Stimulated activated effector memory CD8-positive, alpha-beta T cell treated with anti-CD3 and anti-CD28 coated beads, Interleukin-12 subunit alpha, Interleukin-12 subunit beta, amount 100 ng/mL, for 72 hours (primary cell): ENCODE data around the gene SECTM1.
A peak's percentile ranks its signal among the peaks of the same experiment; 100 is the strongest.

Experiments
- ATAC-seq: fragments of 150-1000 bp; cut with Tn5 transposase; 2 replicates; pipeline ENCODE4 v1.10.0; 2021
- DNase-seq, 2 donors: peaks; one replicate each; pipeline ENCODE4 v3.0.0; 2021 to 2022; ENCODE audit warnings: low spot score in 2 of 2
- H3K27ac Mint-ChIP-seq: one replicate; pipeline ENCODE4 v1.8.0; 2022; ENCODE audit warnings: mild to moderate bottlenecking, mixed read lengths
- H3K36me3 Mint-ChIP-seq: one replicate; pipeline ENCODE4 v1.8.0; 2022; ENCODE audit warnings: mild to moderate bottlenecking, mixed read lengths
- H3K4me1 Mint-ChIP-seq: one replicate; pipeline ENCODE4 v1.8.0; 2022; ENCODE audit warnings: mixed read lengths
- H3K4me3 Mint-ChIP-seq: one replicate; pipeline ENCODE4 v1.8.0; 2022; ENCODE audit warnings: mild to moderate bottlenecking, mixed read lengths
- H3K9me3 Mint-ChIP-seq: one replicate; pipeline ENCODE4 v1.8.0; 2022; ENCODE audit warnings: mixed read lengths

The SECTM1 gene

DNA sequence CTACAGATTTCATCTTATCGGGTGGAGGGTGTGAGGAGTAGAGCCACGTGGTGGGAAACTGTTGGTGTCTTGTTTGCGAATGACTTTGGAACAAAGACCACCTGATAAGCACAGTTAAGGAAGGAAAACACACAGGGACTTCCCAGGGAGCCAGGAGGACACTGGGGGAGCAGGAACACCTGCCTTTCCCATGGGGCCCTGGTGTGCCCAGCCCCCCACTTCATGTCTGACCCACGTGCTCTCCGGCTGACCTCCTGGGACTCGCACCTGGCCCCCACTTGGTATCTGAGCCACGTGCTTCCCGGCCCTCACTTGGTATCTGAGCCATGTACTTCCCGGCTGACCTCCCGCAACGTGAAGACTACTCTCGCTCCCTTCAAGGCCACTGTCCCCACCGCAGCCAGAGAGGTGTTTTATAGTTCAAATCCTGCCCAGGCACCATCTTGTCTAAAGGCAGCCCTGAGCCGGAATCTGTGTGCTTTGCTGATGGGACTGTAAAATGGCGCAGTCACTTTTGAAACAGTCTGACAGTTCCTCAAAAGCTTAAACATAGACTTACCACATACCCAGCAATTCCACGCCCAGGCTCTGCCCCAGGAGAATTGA is 54.7 kb downstream of the SECTM1 start:
- peaks cover 13% of the 10 kb centered on the region for H3K36me3 Mint-ChIP-seq
- H3K27ac Mint-ChIP-seq, result no peak overlapping the region
- no peak overlapping the region for H3K4me3 Mint-ChIP-seq
- DNase-seq (no peak), ATAC-seq (no peak)
- peaks cover 40% of the 10 kb centered on the region for H3K4me1 Mint-ChIP-seq
- H3K9me3 Mint-ChIP-seq, result no peaks in the 10 kb centered on the region

DNA sequence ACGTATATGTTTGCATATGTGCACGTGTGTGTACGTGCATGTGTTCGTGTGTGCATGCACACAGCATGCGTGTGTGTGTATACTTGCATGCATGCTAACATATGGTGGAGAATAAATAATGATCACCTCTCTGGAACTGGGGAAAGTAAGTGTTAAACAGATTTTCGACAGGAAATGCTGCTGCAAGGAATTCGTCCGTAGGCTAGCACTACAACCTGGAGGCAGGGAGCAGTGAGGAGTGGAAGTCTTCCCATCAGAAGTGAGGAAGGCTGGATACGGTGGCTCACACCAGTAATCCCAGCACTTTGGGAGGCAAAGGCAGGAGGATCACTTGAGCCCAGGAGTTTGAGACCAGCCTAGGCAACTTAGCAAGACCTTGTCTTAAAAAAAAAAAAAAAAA is 55.3 kb downstream of the SECTM1 start:
- no peaks in the 10 kb centered on the region for H3K9me3 Mint-ChIP-seq

DNA sequence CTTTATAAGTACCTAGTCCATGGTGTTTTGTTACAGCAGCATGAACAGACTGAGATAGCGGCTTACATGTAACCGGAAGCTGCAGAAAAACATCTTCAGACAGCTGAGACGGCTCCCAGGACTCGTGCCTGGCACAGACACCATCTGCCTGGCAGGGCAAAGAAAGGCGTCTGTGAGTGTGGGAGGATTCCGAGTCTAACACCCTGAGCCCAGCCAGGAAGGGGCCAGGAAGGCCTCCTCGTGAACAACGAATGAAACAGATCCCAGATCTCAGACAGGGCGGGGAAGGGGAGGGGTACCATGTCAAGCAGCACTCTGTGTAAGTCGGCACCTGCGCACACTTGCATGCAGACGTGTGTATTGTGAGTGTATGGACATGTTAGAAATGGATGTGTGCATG is 55.7 kb downstream of the SECTM1 start:
- Mint-ChIP-seq H3K36me3 (peaks cover 14% of the 10 kb centered on the region), H3K9me3 (no peaks in the 10 kb centered on the region), H3K27ac (no peak overlapping the region), H3K4me3 (no peak overlapping the region), H3K4me1 (peaks cover 29% of the 10 kb centered on the region)
- no peak for DNase-seq
- no peak for ATAC-seq

More for the DNA sequence above, 55.3 kb downstream of the SECTM1 start:
- Mint-ChIP-seq H3K4me1 (peaks cover 34% of the 10 kb centered on the region), H3K36me3 (peaks cover 14% of the 10 kb centered on the region), H3K27ac (no peak overlapping the region), H3K4me3 (no peak overlapping the region)
- DNase-seq, result no peak
- ATAC-seq, result no peak

DNA sequence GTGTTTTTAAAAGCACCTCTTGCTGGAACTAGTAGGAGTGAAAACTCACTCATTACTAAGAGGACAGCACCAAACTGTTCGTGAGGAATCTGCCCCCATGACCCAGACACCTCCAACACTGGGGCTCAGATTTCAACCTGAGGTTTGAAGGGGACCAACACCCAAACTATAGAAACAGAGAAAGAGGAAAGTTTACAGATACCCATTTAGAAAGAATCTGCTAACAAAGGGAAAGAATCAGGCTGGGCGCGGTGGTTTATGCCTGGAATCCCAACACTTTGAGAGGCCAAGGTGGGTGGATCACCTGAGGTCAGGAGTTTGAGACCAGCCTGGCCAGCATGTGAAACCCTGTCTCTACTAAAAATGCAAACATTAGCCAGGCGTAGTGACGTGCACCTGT is 56.6 kb downstream of the SECTM1 start:
- H3K36me3 Mint-ChIP-seq, result peaks cover 20% of the 10 kb centered on the region
- ATAC-seq (no peak), DNase-seq (no peak)
- H3K4me1 Mint-ChIP-seq, result peaks cover 30% of the 10 kb centered on the region
- H3K9me3 Mint-ChIP-seq, result no peaks in the 10 kb centered on the region
- no peak overlapping the region for H3K27ac Mint-ChIP-seq
- no peak overlapping the region for H3K4me3 Mint-ChIP-seq

DNA sequence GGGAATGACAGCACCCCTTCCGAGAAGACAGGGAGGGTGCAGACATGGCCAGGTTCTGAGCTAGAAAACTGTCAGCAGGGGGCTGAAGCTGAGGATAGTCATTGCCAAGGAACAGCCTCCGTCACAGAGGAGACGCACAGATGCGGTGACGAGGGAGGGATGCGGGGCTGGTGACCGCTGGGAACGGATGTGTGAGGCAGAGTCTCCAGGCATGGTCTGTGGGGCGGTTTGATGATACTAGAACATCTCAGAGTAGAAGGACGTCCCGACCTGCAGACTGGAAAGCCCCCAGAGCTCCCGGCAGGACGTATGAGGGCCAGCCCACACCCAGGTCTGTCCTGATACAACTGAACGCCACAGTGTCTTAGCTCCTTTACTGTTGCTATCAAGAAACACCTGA is 58.2 kb downstream of the SECTM1 start:
- H3K36me3 Mint-ChIP-seq, result peaks cover 31% of the 10 kb centered on the region
- ATAC-seq, result no peak
- no peak overlapping the region for H3K4me3 Mint-ChIP-seq
- H3K27ac Mint-ChIP-seq, result no peak overlapping the region
- no peak for DNase-seq
- no peaks in the 10 kb centered on the region for H3K9me3 Mint-ChIP-seq
- peaks cover 31% of the 10 kb centered on the region for H3K4me1 Mint-ChIP-seq

DNA sequence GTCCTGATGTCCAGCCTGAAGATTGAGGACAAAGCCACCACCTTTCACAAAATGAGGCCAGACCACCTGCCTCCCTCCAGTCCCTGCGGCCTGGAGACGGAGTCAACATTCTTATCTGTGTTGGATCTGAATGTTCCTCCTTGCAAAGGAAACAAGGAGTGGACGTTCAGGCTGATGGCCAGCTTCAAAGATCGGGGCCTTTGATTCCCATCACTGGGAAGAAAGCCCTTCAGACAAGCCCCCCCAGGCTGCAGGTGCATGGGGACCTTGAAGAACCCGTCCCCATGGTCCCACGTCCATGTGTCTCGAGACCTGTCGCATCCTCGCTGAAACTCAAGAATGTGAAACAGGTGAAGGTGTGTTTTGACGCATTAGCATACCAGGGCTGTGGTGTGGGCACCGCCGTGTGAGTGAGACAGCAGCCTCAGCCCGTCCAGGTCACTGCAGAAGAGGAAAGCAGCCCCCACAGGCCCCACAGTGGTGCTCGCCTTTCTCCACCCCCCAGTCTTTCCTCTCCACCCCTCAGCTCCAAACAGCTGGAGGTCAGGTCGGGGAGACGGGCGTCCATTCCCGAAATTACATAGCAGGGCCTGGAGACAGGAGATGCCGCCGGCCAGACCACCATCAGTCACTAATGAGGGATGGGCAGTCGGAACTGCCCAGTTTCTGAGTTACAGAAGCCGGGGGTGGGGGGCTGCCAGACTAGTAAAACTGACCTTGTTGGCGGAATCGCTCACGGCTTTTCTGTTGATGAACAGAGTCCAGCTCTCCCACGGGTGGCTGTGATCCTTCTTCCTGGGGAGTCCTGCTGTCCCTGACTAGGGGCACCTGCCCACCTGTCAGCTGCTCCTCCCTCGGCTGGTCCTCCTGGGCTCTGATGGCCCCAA is 59.2 kb downstream of the SECTM1 start:
- Mint-ChIP-seq H3K4me3 (peak overlapping the region; percentile 84), H3K27ac (peak overlapping the region; percentile 99), H3K4me1 (peaks cover 40% of the 10 kb centered on the region), H3K36me3 (peaks cover 41% of the 10 kb centered on the region), H3K9me3 (no peaks in the 10 kb centered on the region)
- no peak for DNase-seq
- no peak for ATAC-seq

DNA sequence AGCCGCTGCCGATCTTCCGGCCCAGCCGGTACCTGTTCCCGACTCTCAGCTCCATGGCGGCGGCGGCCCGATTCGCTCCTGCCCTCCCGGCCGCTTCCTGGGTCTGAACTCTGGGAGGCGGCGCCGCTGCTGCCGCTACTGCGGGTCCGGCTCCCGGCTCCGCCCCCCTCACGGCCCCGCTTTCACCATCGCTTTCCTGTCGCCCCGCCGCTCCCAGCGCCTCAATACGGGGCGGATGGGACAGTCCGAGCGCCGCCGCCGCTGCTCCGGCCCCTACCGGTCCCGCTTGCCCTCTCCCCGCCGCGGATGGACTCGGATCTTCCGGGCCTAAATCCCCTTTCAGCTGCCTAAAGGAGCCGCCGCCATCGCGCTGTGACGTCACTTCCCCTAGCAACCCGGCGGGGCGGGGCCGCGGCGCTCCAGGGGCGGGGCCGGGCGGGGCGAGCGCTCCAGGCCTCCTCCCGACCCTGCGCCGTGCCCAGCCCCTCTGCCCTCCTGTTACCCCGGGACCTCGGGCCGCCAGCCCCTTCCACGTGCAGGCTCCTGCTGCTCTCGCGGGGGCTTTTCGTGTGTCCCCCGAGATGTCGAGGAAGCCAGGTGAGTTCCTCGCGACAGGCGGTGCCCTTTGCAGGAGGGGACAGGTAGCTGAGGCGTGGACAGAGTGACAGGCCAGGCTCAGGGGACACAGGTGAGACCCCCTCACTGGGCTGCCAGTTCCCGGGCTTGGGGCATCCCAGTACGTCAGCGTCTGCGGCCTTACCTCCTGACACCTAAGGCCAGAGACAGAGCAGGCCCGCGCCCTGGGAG is 60.0 kb downstream of the SECTM1 start, which contains the start of gene CSNK1D:
Gene CSNK1D, minus strand, starts transcription at position 374 of the 807 bp plus-strand sequence. Its CDS starts 319 bp downstream, at position 55.
- peak; percentile 89 for ATAC-seq
- peak; percentile 93 to 96 for DNase-seq
- peak within 1 kb of the TSS; percentile 99 for H3K27ac Mint-ChIP-seq
- peak within 1 kb of the TSS; percentile 84 for H3K4me3 Mint-ChIP-seq
- H3K9me3 Mint-ChIP-seq, result no peaks in the 10 kb centered on the region
- H3K36me3 Mint-ChIP-seq, result peaks cover 49% of the 10 kb centered on the region
- peaks cover 49% of the 10 kb centered on the region for H3K4me1 Mint-ChIP-seq

DNA sequence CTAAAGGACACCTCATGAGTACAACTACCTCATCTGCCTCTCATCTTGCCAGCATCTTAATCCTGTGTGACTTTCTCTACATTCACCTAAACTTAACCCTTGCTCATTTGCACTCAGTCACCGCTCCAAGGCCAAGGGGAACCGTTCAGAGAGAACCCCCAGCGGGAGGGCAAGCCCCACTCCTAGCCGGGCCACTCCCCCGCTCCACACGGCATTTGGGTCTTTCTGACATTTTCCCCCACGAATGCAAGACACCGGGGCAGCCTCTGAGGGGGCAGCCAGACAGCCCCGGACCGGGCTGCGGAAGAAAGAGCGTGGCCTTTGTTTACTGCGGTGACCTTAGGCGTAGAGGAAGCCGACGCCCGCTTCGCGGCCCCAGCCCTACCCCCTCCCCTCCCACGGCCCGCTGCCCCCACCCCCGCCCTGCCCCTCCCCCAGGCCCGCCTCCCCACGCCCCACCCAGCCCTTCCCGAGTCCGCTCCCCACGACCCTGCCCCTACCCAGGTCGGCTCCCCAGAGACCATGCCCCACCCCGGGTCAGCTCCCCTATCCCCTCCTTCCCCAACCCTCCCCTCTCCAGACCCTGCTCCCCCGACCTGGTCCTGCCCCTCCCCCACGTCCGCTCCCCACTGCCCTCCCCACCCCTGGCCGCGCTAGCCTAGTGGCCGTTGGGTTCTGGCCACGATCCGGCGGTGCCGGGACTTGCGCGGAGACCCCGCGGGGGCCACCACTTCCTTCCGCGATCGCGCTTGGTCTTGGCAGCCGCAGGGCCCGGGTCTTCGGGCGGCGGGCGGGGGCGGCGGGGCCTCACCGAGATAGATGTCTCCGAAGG is 60.9 kb downstream of the SECTM1 start:
- H3K36me3 Mint-ChIP-seq, result peaks cover 56% of the 10 kb centered on the region

DNA sequence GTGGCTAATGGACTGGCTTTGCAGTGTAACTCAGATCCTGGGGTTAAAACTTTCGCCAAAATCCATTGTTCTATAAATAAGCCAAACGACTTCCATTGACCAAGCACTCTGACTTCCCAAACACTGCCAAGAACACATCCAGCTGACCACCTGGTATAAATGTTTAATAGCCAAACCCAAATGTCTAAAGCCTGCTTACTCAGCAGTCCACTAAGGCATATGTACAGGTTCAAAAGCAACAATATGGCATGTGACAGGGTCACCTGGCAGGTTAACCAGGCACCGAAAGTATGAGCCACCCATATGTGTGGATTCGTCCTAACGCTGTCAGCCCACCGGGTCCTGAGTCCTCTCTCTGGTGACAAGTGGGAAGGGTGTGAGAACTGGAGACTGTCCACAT is 62.2 kb downstream of the SECTM1 start:
- no peak overlapping the region for H3K27ac Mint-ChIP-seq
- peaks cover 69% of the 10 kb centered on the region for H3K36me3 Mint-ChIP-seq
- peaks cover 70% of the 10 kb centered on the region for H3K4me1 Mint-ChIP-seq
- H3K4me3 Mint-ChIP-seq, result peak overlapping the region; percentile 84
- ATAC-seq (no peak), DNase-seq (no peak)
- no peaks in the 10 kb centered on the region for H3K9me3 Mint-ChIP-seq

More for the DNA sequence above, 60.9 kb downstream of the SECTM1 start:
- DNase-seq (peak in 1 of 2 donors; percentile 65), ATAC-seq (peak; percentile 40)
- Mint-ChIP-seq H3K4me1 (peaks cover 57% of the 10 kb centered on the region), H3K27ac (peak overlapping the region; percentile 99), H3K4me3 (peak overlapping the region; percentile 84), H3K9me3 (no peaks in the 10 kb centered on the region)
